H9 (cell line): ENCODE results near the gene CCDC92B. TPM values are rescaled to one million over a fixed set of nuclear protein-coding genes. Genes with fewer than 3 reads are reported as not detected.

Experiments used
- DNase-seq: peaks from one replicate; pipeline ENCODE4 v3.0.0-alpha.2; 2017
- H2AFZ ChIP-seq: one replicate; pipeline ENCODE4 v1.6.1; 2013; ENCODE audit warnings: mild to moderate bottlenecking, low read length, control low read depth, moderate library complexity
- H2AK5ac ChIP-seq: 2 replicates; pipeline ENCODE4 v1.6.1; 2013; ENCODE audit warnings: low read length, control low read depth, mixed read lengths; ENCODE audit not compliant: insufficient read length
- H2BK120ac ChIP-seq: one replicate; pipeline ENCODE4 v1.6.1; 2013; ENCODE audit warnings: low read depth, mild to moderate bottlenecking, low read length, control low read depth, inconsistent platforms; ENCODE audit not compliant: poor library complexity, severe bottlenecking
- H2BK12ac ChIP-seq: 2 replicates; pipeline ENCODE4 v1.6.1; 2013; ENCODE audit warnings: low read length, control low read depth, mixed read lengths, low read depth; ENCODE audit not compliant: insufficient read length
- H2BK15ac ChIP-seq: 2 replicates; pipeline ENCODE4 v1.6.1; 2013; ENCODE audit warnings: low read depth, low read length, control low read depth
- H2BK20ac ChIP-seq: one replicate; pipeline ENCODE4 v1.6.1; 2013; ENCODE audit warnings: low read depth, mild to moderate bottlenecking, low read length, control low read depth, inconsistent platforms; ENCODE audit not compliant: poor library complexity, severe bottlenecking
- H2BK5ac ChIP-seq: 2 replicates; pipeline ENCODE4 v1.6.1; 2013; ENCODE audit warnings: low read length, control low read depth, mixed read lengths; ENCODE audit not compliant: insufficient read length
- H3K14ac ChIP-seq: 2 replicates; pipeline ENCODE4 v1.6.1; 2013; ENCODE audit warnings: low read length, control low read depth; ENCODE audit not compliant: insufficient read depth
- H3K18ac ChIP-seq: 2 replicates; pipeline ENCODE4 v1.6.1; 2013; ENCODE audit warnings: low read depth, mild to moderate bottlenecking, mixed read lengths, low read length, control low read depth; ENCODE audit not compliant: insufficient read length
- H3K23ac ChIP-seq: 2 replicates; pipeline ENCODE4 v1.6.1; 2013; ENCODE audit warnings: low read length, control low read depth, mixed read lengths, low read depth; ENCODE audit not compliant: insufficient read length
- H3K23me2 ChIP-seq: 2 replicates; pipeline ENCODE4 v1.6.1; 2013; ENCODE audit warnings: low read depth, mild to moderate bottlenecking, mixed read lengths, low read length, control low read depth; ENCODE audit not compliant: insufficient read length, poor library complexity, severe bottlenecking
- H3K27ac ChIP-seq: 2 replicates; pipeline ENCODE4 v1.5.1; 2013; ENCODE audit warnings: low read length, control low read depth, mixed read lengths, low read depth; ENCODE audit not compliant: insufficient read length
- H3K27me3 ChIP-seq: 2 replicates; pipeline ENCODE4 v1.6.1; 2013; ENCODE audit warnings: low read length, control low read depth, inconsistent platforms; ENCODE audit not compliant: insufficient read depth
- H3K4ac ChIP-seq: 2 replicates; pipeline ENCODE4 v1.6.1; 2013; ENCODE audit warnings: low read depth, mild to moderate bottlenecking, control low read depth, inconsistent platforms, low read length, moderate library complexity
- H3K4me1 ChIP-seq: 2 replicates; pipeline ENCODE4 v1.6.1; 2013; ENCODE audit warnings: low read length, control low read depth, inconsistent platforms; ENCODE audit not compliant: insufficient read depth
- H3K4me2 ChIP-seq: 2 replicates; pipeline ENCODE4 v1.6.1; 2013; ENCODE audit warnings: low read length, control low read depth, mixed read lengths; ENCODE audit not compliant: insufficient read length, insufficient read depth
- H3K56ac ChIP-seq: 2 replicates; pipeline ENCODE4 v1.6.1; 2013; ENCODE audit warnings: low read depth, mild to moderate bottlenecking, mixed read lengths, low read length, control low read depth; ENCODE audit not compliant: insufficient read length
- H3K79me1 ChIP-seq: 2 replicates; pipeline ENCODE4 v1.6.1; 2013; ENCODE audit warnings: low read depth, mild to moderate bottlenecking, moderate library complexity, low read length, control low read depth, inconsistent platforms; ENCODE audit not compliant: insufficient read depth, poor library complexity, severe bottlenecking
- H3K79me2 ChIP-seq: 2 replicates; pipeline ENCODE4 v1.6.1; 2013; ENCODE audit warnings: low read length, control low read depth, inconsistent platforms; ENCODE audit not compliant: insufficient read depth
- H3K9ac ChIP-seq: 2 replicates; pipeline ENCODE4 v1.6.1; 2013; ENCODE audit warnings: low read length, control low read depth, mixed read lengths; ENCODE audit not compliant: insufficient read length; ENCODE audit errors: extremely low read depth
- H3K9me3 ChIP-seq: one replicate; pipeline ENCODE4 v1.6.1; 2013; ENCODE audit warnings: low read depth, low read length, inconsistent platforms; ENCODE audit not compliant: control insufficient read depth
- H3T11ph ChIP-seq: one replicate; pipeline ENCODE4 v1.6.1; 2013; ENCODE audit warnings: mild to moderate bottlenecking, low read length, control low read depth, inconsistent platforms
- H4K20me1 ChIP-seq: one replicate; pipeline ENCODE4 v1.6.1; 2013; ENCODE audit not compliant: control insufficient read depth, insufficient read length, insufficient read depth
- H4K5ac ChIP-seq: 2 replicates; pipeline ENCODE4 v1.6.1; 2013; ENCODE audit warnings: low read depth, mild to moderate bottlenecking, mixed read lengths, low read length, control low read depth; ENCODE audit not compliant: insufficient read length
- H4K8ac ChIP-seq: replicated peaks from 2 replicates; pipeline ENCODE4 v1.6.1; 2013; ENCODE audit warnings: low read length, control low read depth, mixed read lengths, low read depth; ENCODE audit not compliant: insufficient read length
- H4K91ac ChIP-seq: 2 replicates; pipeline ENCODE4 v1.6.1; 2013; ENCODE audit warnings: low read depth, mild to moderate bottlenecking, moderate library complexity, mixed read lengths, low read length, control low read depth; ENCODE audit not compliant: insufficient read length
- H3K27ac Mint-ChIP-seq, 3 experiments: 2 replicates in 2 of 3; 3 replicates in 1 of 3; pipeline ENCODE4 v1.8.0; 2020 to 2021; ENCODE audit warnings: mixed read lengths in 3 of 3, mild to moderate bottlenecking in 1 of 3, moderate library complexity in 1 of 3
- H3K27me3 Mint-ChIP-seq: 2 replicates; pipeline ENCODE4 v1.8.0; 2021; ENCODE audit warnings: low read depth, mild to moderate bottlenecking, moderate library complexity, mixed read lengths
- H3K36me3 Mint-ChIP-seq, 3 experiments: 2 replicates in 2 of 3; 3 replicates in 1 of 3; pipeline ENCODE4 v1.8.0; 2020 to 2021; ENCODE audit warnings: low read depth in 3 of 3, mixed read lengths in 3 of 3; ENCODE audit not compliant: insufficient read depth in 1 of 3
- H3K4me1 Mint-ChIP-seq, 2 experiments: 2 replicates each; pipeline ENCODE4 v1.8.0; 2020; ENCODE audit warnings: mixed read lengths in 2 of 2
- H3K4me3 Mint-ChIP-seq, 2 experiments: 2 replicates in 1 of 2; 3 replicates in 1 of 2; pipeline ENCODE4 v1.8.0; 2020 to 2021; ENCODE audit warnings: mild to moderate bottlenecking in 2 of 2, mixed read lengths in 2 of 2, moderate library complexity in 1 of 2
- H3K9me3 Mint-ChIP-seq, 2 experiments: 2 replicates in 1 of 2; 3 replicates in 1 of 2; pipeline ENCODE4 v1.8.0; 2020; ENCODE audit warnings: mild to moderate bottlenecking in 2 of 2, mixed read lengths in 2 of 2, moderate library complexity in 1 of 2
- CTCF ChIP-seq: fragments of 200-600 bp; sonication (generic); conservative IDR thresholded peaks from 3 replicates; pipeline ENCODE4 v1.8.0; 2021; ENCODE audit warnings: antibody characterized with exemption, mild to moderate bottlenecking
- WGBS: extraction: QIAGEN DNeasy Blood & Tissue Kit; methylation state at CpG from one replicate; pipeline ENCODE4 v1.1.7; 2013; ENCODE audit warnings: missing lambda C conversion rate, low lambda C conversion rate, mixed read lengths; ENCODE audit not compliant: insufficient read length; ENCODE audit errors: extremely low coverage; 5-methylcytosine and 5-hydroxymethylcytosine counted together
- total RNA-seq: library from RNA; stranded (reverse); gene quantifications from 2 replicates; pipeline ENCODE4 v1.2.1, GENCODE V29; 2021

CCDC92B gene
- total RNA-seq, 1 experiment from 2014 or later = 8.0 TPM

GRCh38 chr17:2713881-2714280, 35.6 kb downstream of the CCDC92B start:
- Histone ChIP-seq H3K9ac (no peak overlapping the region), H2BK5ac (no peak overlapping the region), H2AFZ (no peak overlapping the region), H3K79me1 (no peaks in the 10 kb centered on the region), H4K5ac (no peak overlapping the region), H4K8ac (no peak overlapping the region), H3K27ac (no peak overlapping the region), H3K4ac (no peak overlapping the region), H3T11ph (no peak overlapping the region), H3K56ac (no peak overlapping the region), H3K27me3 (no peaks in the 10 kb centered on the region; the same call in 1 of the 2 replicates), H3K23me2 (peaks cover 13% of the 10 kb centered on the region), H3K9me3 (no peaks in the 10 kb centered on the region), H3K79me2 (peaks cover 10% of the 10 kb centered on the region; the same call in 1 of the 2 replicates), H2BK12ac (no peak overlapping the region), H4K91ac (no peak overlapping the region), H2BK15ac (no peak overlapping the region), H2BK120ac (no peak overlapping the region), H3K4me1 (peaks cover 4% of the 10 kb centered on the region; the same call in 1 of the 2 replicates), H3K18ac (no peak overlapping the region), H3K23ac (no peak overlapping the region), H3K14ac (no peak overlapping the region), H4K20me1 (no peaks in the 10 kb centered on the region), H3K4me2 (no peak overlapping the region), H2AK5ac (no peak overlapping the region), H2BK20ac (no peak overlapping the region)
- peaks cover 0 to 2% (median 0%) of the 10 kb centered on the region in 3 experiments; a peak in 1 of 7 replicates for H3K36me3 Mint-ChIP-seq
- H3K9me3 Mint-ChIP-seq = no peaks in the 10 kb centered on the region; a peak in 1 of 5 replicates
- no peak for TF ChIP-seq CTCF
- no peak overlapping the region for H3K27ac Mint-ChIP-seq
- peaks cover 31 to 45% of the 10 kb centered on the region in 2 experiments for H3K4me1 Mint-ChIP-seq
- no peak for DNase-seq
- no peak overlapping the region for H3K4me3 Mint-ChIP-seq
- WGBS = no CpG with 5 or more reads among the region's 9 CpGs
- peaks cover 16% of the 10 kb centered on the region for H3K27me3 Mint-ChIP-seq
